HepG2 (cell line): ENCODE results near the gene PRR19. TPM values are rescaled to one million over a fixed set of nuclear protein-coding genes. Genes with fewer than 3 reads are reported as not detected.

ENCODE experiments used
- ATAC-seq: fragments of 200-7000 bp; cut with Tn5 transposase; 3 replicates; pipeline ENCODE4 v1.9.1; 2020; ENCODE audit warnings: mild to moderate bottlenecking, moderate library complexity
- BruUV-seq: library from RNA; stranded (reverse); fragments of 400-500 nt; replicated peaks from 2 replicates; lab custom pipeline; 2021; lab: Mats Ljungman, UMichigan
- CTCF ChIA-PET: fragments of 300-600 bp; formaldehyde crosslinking; extraction: SDS; loops from one replicate; lab custom pipeline; 2021; ENCODE audit warnings: low total read pairs, inconsistent platforms, low intra/inter-chr PET ratio; lab: Yijun Ruan, JAX
- POLR2A ChIA-PET: fragments of 350-600 bp; sonication (Branson Sonifier 250); formaldehyde crosslinking; loops from one replicate; lab custom pipeline; 2020; ENCODE audit warnings: antibody characterized with exemption, inconsistent platforms; lab: Yijun Ruan, JAX
- DNase-seq: peaks from one replicate; pipeline ENCODE4 v3.0.0-alpha.2; 2015; ENCODE audit warnings: low spot score
- FAIRE-seq: peaks from 3 replicates; lab custom pipeline; 2011; peaks lifted over from hg19 to GRCh38; lab: Jason Lieb, UNC
- H2AFZ ChIP-seq: one replicate; pipeline ENCODE4 v1.6.1; 2011; ENCODE audit warnings: low read length, inconsistent platforms
- H3K27ac ChIP-seq: fragments of 300-600 bp; 3 replicates; pipeline ENCODE4 v1.8.0; 2011; ENCODE audit warnings: mixed run types, mild to moderate bottlenecking, mixed read lengths, low read length, inconsistent platforms; ENCODE audit not compliant: insufficient read depth; ENCODE audit errors: extremely low read length
- H3K27me3 ChIP-seq, 2 experiments: fragments of 200-600 bp in 1 of 2; 2 replicates in 1 of 2; 3 replicates in 1 of 2; pipeline versions ENCODE4 v1.6.0 to v1.8.0; 2011; ENCODE audit warnings: low read length in 2 of 2, mild to moderate bottlenecking in 2 of 2, moderate library complexity in 2 of 2, inconsistent platforms in 1 of 2; ENCODE audit not compliant: insufficient read depth in 2 of 2, control insufficient read depth in 1 of 2
- H3K36me3 ChIP-seq, 2 experiments: fragments of 200-600 bp in 1 of 2; replicated peaks in 1 of 2; 2 replicates in 1 of 2; 3 replicates in 1 of 2; pipeline versions ENCODE4 v1.5.1 to v1.8.0; 2011; ENCODE audit warnings: low read length in 2 of 2, inconsistent platforms in 1 of 2; ENCODE audit not compliant: insufficient read depth in 2 of 2, control insufficient read depth in 1 of 2
- H3K4me1 ChIP-seq: 2 replicates; pipeline ENCODE4 v1.5.1; 2012; ENCODE audit warnings: low read length, inconsistent platforms; ENCODE audit not compliant: insufficient read depth
- H3K4me2 ChIP-seq: 2 replicates; pipeline ENCODE4 v1.6.0; 2011; ENCODE audit warnings: low read depth, low read length, inconsistent platforms
- H3K4me3 ChIP-seq, 3 experiments: fragments of 200-600 bp in 1 of 3; sonication (generic), shearing (Covaris generic) in 1 of 3; replicated peaks in 1 of 3; 2 replicates each; pipeline ENCODE4 v1.5.1; 2011 to 2016; ENCODE audit warnings: low read length in 3 of 3, inconsistent platforms in 2 of 3, low read depth in 2 of 3, mild to moderate bottlenecking in 2 of 3, control low read depth in 1 of 3, mixed read lengths in 1 of 3; ENCODE audit not compliant: insufficient read depth in 1 of 3
- H3K79me2 ChIP-seq: one replicate; pipeline ENCODE4 v1.6.1; 2011; ENCODE audit warnings: low read length, inconsistent platforms; ENCODE audit not compliant: insufficient read depth
- H3K9ac ChIP-seq: 2 replicates; pipeline ENCODE4 v1.6.0; 2011; ENCODE audit warnings: mild to moderate bottlenecking, low read depth, low read length, inconsistent platforms; ENCODE audit not compliant: insufficient read depth
- H3K9me3 ChIP-seq: 2 replicates; pipeline ENCODE4 v1.5.1; 2012; ENCODE audit warnings: mild to moderate bottlenecking, low read length
- H4K20me1 ChIP-seq: 2 replicates; pipeline ENCODE4 v1.6.0; 2011; ENCODE audit warnings: inconsistent platforms, mild to moderate bottlenecking, low read length, moderate library complexity; ENCODE audit not compliant: insufficient read depth
- CAMTA2 ChIP-seq: sonication (generic); formaldehyde crosslinking; IDR thresholded peaks from 2 replicates; pipeline ENCODE4 v1.4.0; 2020; ENCODE audit warnings: mild to moderate bottlenecking, missing genetic modification reagents, borderline replicate concordance
- HDAC1 ChIP-seq: sonication (generic); formaldehyde crosslinking; IDR thresholded peaks from 2 replicates; pipeline ENCODE4 v1.5.1; 2020; ENCODE audit warnings: mild to moderate bottlenecking, missing genetic modification reagents
- HDAC2 ChIP-seq: sonication (generic); formaldehyde crosslinking; IDR thresholded peaks from 2 replicates; pipeline ENCODE4 v1.4.0; 2020; ENCODE audit warnings: missing genetic modification reagents
- HNRNPL ChIP-seq: fragments of 200-400 bp; formaldehyde crosslinking; IDR thresholded peaks from 2 replicates; pipeline ENCODE4 v1.6.1; 2017; ENCODE audit warnings: mild to moderate bottlenecking, low read depth, low read length
- KDM4B ChIP-seq: sonication (generic); formaldehyde crosslinking; IDR thresholded peaks from 2 replicates; pipeline ENCODE4 v1.4.0; 2020; ENCODE audit warnings: missing genetic modification reagents
- MAZ ChIP-seq, 2 experiments: sonication (generic) in 1 of 2; formaldehyde crosslinking in 1 of 2; IDR thresholded peaks; 2 replicates each; pipeline versions ENCODE4 v1.5.0 to v1.6.1; 2012 to 2020; ENCODE audit warnings: low read depth in 2 of 2, mild to moderate bottlenecking in 2 of 2, borderline replicate concordance in 1 of 2, improper control_type of control experiment in 1 of 2, low read length in 1 of 2, missing genetic modification reagents in 1 of 2, moderate library complexity in 1 of 2
- TCF7 ChIP-seq: sonication (generic); IDR thresholded peaks from 2 replicates; pipeline ENCODE4 v1.6.1; 2016; ENCODE audit warnings: antibody characterized with exemption, low read depth
- ZNF251 ChIP-seq: sonication (generic); formaldehyde crosslinking; IDR thresholded peaks from 2 replicates; pipeline ENCODE4 v1.9.0; 2021; ENCODE audit warnings: mild to moderate bottlenecking, missing genetic modification reagents
- ZNF3 ChIP-seq: IDR thresholded peaks from 2 replicates; pipeline ENCODE4 v1.7.0; 2017; ENCODE audit warnings: inconsistent platforms
- ZNF619 ChIP-seq: sonication (generic); formaldehyde crosslinking; IDR thresholded peaks from 2 replicates; pipeline ENCODE4 v1.4.0; 2020; ENCODE audit warnings: mild to moderate bottlenecking, missing genetic modification reagents
- ZNF839 ChIP-seq: sonication (generic); formaldehyde crosslinking; IDR thresholded peaks from 2 replicates; pipeline ENCODE4 v1.4.0; 2020; ENCODE audit warnings: missing genetic modification reagents, mild to moderate bottlenecking, borderline replicate concordance
- ZSCAN12 ChIP-seq: sonication (generic); formaldehyde crosslinking; IDR thresholded peaks from 2 replicates; pipeline ENCODE4 v1.9.0; 2021; ENCODE audit warnings: mild to moderate bottlenecking, missing genetic modification reagents
- WGBS: methylation state at CpG from one replicate; pipeline ENCODE4 v1.1.6; 2017; ENCODE audit warnings: low lambda C conversion rate; 5-methylcytosine and 5-hydroxymethylcytosine counted together
- in situ Hi-C: cut with HindIII; loops from 2 replicates; pipeline ENCODE4 v1.10.0; 2017; ENCODE audit warnings: low pct_unique_long_range_greater_than_20kb; ENCODE audit not compliant: extremely low pct_ligation_motif_present
- intact Hi-C: fragments of 100-400 bp; cut with micrococcal nuclease; formaldehyde crosslinking; loops from one replicate; pipeline ENCODE4 v1.10.0; 2022; ENCODE audit not compliant: unreplicated experiment
- polyA plus RNA-seq, 8 experiments: library from polyadenylated mRNA; depleted of rRNA in 3 of 8; stranded (reverse) in 7 of 8; unstranded in 1 of 8; fragments of >200 nt; fragmentation: Illumina TruSeq in 4 of 8; extraction: Trizol in 4 of 8; gene quantifications; 2 replicates each; pipeline versions ENCODE4 v1.2.1 to v1.2.3, GENCODE V29; 2011 to 2016; ENCODE audit warnings: low read depth in 4 of 8, missing spikeins in 1 of 8, mixed read lengths in 1 of 8; ENCODE audit not compliant: insufficient read depth in 1 of 8
- total RNA-seq, 5 experiments: library from RNA; depleted of rRNA; stranded (reverse); fragments of >200 nt; fragmentation: Illumina TruSeq; extraction: Trizol; gene quantifications; 2 replicates each; pipeline ENCODE4 v1.2.3, GENCODE V29; 2016; ENCODE audit warnings: low read depth in 1 of 5
- TF ChIP-seq, protein P1 (sequence below): sonication (generic); formaldehyde crosslinking; IDR thresholded peaks from 2 replicates; pipeline ENCODE4 v1.5.0; 2020; ENCODE audit warnings: missing genetic modification reagents, mild to moderate bottlenecking, borderline replicate concordance
- TF ChIP-seq, protein P2 (sequence below): sonication (generic); formaldehyde crosslinking; IDR thresholded peaks from 2 replicates; pipeline ENCODE4 v1.4.0; 2020; ENCODE audit warnings: missing genetic modification reagents, low read depth, mild to moderate bottlenecking, borderline replicate concordance
- TF ChIP-seq, protein P3 (sequence below): sonication (generic); formaldehyde crosslinking; IDR thresholded peaks from 2 replicates; pipeline ENCODE4 v1.8.1; 2023; ENCODE audit warnings: mild to moderate bottlenecking, missing genetic modification reagents
- TF ChIP-seq, protein P4 (sequence below): sonication (generic); formaldehyde crosslinking; IDR thresholded peaks from 2 replicates; pipeline ENCODE4 v1.4.0; 2020; ENCODE audit warnings: missing genetic modification reagents

The PRR19 gene
- total and polyA plus RNA-seq, 2 of the 13 experiments (the other 11 are each of a cell fraction or from before 2014, with no cell fraction given): 0.21 to 0.33 TPM

DNA sequence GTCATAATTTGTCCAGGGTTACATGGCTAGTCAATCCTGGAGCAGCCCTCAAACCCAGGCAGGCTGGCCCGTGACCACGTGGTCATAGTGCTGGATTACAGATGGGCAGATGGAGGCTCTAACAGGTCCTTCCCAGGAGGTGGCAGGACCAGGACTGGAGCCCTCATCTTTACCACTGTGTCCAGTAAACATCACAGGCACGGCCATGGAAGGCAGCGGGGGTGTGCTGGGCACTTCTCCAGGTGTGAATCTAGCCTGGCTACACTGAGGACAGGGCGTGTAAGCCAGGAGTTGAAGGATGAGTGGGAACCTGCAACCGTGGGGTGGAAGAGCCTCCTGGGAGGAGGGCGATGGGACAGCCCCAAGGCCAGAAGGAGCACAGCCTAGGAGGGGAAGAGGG is 26.8 kb upstream of the PRR19 start (continued):
- TF ChIP-seq, protein P1, sequence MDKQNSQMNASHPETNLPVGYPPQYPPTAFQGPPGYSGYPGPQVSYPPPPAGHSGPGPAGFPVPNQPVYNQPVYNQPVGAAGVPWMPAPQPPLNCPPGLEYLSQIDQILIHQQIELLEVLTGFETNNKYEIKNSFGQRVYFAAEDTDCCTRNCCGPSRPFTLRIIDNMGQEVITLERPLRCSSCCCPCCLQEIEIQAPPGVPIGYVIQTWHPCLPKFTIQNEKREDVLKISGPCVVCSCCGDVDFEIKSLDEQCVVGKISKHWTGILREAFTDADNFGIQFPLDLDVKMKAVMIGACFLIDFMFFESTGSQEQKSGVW (CRISPR knock-in tag): no peak
- TF ChIP-seq TCF7 (no peak), MAZ (IDR thresholded peaks at IDR 0.05; ENCODE audit: borderline replicate concordance, low read depth, low read length) (no peak), MAZ (CRISPR knock-in tag; IDR thresholded peaks at IDR 0.05; ENCODE audit: low read depth) (no peak), ZNF839 (CRISPR knock-in tag) (no peak)

DNA sequence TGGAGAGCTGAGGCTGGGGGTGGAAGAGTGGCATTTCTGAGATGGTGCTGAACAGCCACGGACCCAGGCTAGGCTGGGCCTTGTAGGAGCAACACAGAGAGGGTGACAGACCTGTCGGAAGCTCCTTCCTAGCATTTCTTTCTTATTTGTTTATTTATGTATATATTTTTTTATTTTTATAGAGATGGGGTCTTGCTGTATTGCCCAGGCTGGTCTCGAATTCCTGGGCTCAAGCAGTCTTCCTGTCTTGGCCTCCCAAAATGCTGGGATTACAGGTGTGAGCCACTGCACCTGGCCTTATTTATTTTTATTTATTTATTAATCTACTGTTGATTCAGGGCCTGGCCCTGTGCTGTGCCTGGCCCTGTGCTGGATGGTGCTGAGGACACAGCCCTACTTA is 26.4 kb upstream of the PRR19 start:
- no peak overlapping the region for H3K9ac ChIP-seq
- in situ Hi-C loops: no loop called here
- no peak for TF ChIP-seq KDM4B (CRISPR knock-in tag)
- TF ChIP-seq CAMTA2 (CRISPR knock-in tag): no peak
- no peak for TF ChIP-seq ZNF3
- TF ChIP-seq HDAC2 (CRISPR knock-in tag): no peak
- TF ChIP-seq ZSCAN12 (CRISPR knock-in tag): no peak
- TF ChIP-seq HNRNPL: no peak
- TF ChIP-seq ZNF619: no peak
- TF ChIP-seq, protein P2, sequence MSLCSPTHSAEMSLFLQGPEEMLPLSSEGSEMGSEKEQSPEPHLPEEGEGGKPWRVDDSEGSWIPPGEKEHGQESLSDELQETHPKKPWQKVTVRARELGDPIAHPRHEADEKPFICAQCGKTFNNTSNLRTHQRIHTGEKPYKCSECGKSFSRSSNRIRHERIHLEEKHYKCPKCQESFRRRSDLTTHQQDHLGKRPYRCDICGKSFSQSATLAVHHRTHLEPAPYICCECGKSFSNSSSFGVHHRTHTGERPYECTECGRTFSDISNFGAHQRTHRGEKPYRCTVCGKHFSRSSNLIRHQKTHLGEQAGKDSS: no peak
- no peak for TF ChIP-seq ZNF251 (CRISPR knock-in tag)
- TF ChIP-seq, protein P3, sequence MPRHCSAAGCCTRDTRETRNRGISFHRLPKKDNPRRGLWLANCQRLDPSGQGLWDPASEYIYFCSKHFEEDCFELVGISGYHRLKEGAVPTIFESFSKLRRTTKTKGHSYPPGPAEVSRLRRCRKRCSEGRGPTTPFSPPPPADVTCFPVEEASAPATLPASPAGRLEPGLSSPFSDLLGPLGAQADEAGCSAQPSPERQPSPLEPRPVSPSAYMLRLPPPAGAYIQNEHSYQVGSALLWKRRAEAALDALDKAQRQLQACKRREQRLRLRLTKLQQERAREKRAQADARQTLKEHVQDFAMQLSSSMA (CRISPR knock-in tag): no peak
- TF ChIP-seq, protein P4, sequence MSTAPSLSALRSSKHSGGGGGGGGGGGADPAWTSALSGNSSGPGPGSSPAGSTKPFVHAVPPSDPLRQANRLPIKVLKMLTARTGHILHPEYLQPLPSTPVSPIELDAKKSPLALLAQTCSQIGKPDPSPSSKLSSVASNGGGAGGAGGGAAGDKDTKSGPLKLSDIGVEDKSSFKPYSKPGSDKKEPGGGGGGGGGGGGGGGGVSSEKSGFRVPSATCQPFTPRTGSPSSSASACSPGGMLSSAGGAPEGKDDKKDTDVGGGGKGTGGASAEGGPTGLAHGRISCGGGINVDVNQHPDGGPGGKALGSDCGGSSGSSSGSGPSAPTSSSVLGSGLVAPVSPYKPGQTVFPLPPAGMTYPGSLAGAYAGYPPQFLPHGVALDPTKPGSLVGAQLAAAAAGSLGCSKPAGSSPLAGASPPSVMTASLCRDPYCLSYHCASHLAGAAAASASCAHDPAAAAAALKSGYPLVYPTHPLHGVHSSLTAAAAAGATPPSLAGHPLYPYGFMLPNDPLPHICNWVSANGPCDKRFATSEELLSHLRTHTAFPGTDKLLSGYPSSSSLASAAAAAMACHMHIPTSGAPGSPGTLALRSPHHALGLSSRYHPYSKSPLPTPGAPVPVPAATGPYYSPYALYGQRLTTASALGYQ (CRISPR knock-in tag): no peak
- TF ChIP-seq HDAC1 (CRISPR knock-in tag): no peak

More for the DNA sequence above, 26.4 kb upstream of the PRR19 start:
- peaks cover 39% of the 10 kb centered on the region for H3K4me1 ChIP-seq
- no peak overlapping the region for H3K4me2 ChIP-seq
- H3K27ac ChIP-seq: no peak overlapping the region
- FAIRE-seq (no peak), DNase-seq (no peak), ATAC-seq (no peak)
- CTCF ChIA-PET: no interaction called here
- 95% methylated on average over 3 of the region's 3 CpGs for WGBS
- intact Hi-C loops: no loop called here
- H3K36me3 ChIP-seq: peaks cover 5 to 21% of the 10 kb centered on the region in 2 experiments; a peak in 4 of 5 replicates
- POLR2A ChIA-PET: interaction anchor here (1.6 kb wide), 1 partner anchor 29 kb away, joined by 4 read pairs; no protein-coding TSS in a partner anchor
- BruUV-seq: no TSS peak
- H3K79me2 ChIP-seq: peaks cover 7% of the 10 kb centered on the region
- no peaks in the 10 kb centered on the region for H3K27me3 ChIP-seq
- no peaks in the 10 kb centered on the region for H4K20me1 ChIP-seq
- no peak overlapping the region for H2AFZ ChIP-seq
- no peak overlapping the region; a peak in 1 of 6 replicates for H3K4me3 ChIP-seq
- no peaks in the 10 kb centered on the region for H3K9me3 ChIP-seq
